OCI-LY3 (cell line): ENCODE measurements around the gene SLC2A8.

Experiments used
- EZH2phosphoT487 ChIP-seq: fragments of 200-600 bp; shearing (Covaris generic); IDR thresholded peaks from 2 replicates; pipeline ENCODE4 v1.6.1; 2018; ENCODE audit warnings: antibody characterized with exemption, mixed run types, low read depth
- TF ChIP-seq, protein P1 (sequence below): fragments of 200-600, 300-600 bp; sonication (generic); IDR thresholded peaks from 2 replicates; pipeline ENCODE4 v1.5.1; 2014; ENCODE audit warnings: antibody characterized with exemption, low read length, low read depth

GRCh38 chr9:127358770-127359169 lies 38.2 kb upstream of the SLC2A8 start:
- TF ChIP-seq EZH2phosphoT487 = no peak
- TF ChIP-seq, protein P1, sequence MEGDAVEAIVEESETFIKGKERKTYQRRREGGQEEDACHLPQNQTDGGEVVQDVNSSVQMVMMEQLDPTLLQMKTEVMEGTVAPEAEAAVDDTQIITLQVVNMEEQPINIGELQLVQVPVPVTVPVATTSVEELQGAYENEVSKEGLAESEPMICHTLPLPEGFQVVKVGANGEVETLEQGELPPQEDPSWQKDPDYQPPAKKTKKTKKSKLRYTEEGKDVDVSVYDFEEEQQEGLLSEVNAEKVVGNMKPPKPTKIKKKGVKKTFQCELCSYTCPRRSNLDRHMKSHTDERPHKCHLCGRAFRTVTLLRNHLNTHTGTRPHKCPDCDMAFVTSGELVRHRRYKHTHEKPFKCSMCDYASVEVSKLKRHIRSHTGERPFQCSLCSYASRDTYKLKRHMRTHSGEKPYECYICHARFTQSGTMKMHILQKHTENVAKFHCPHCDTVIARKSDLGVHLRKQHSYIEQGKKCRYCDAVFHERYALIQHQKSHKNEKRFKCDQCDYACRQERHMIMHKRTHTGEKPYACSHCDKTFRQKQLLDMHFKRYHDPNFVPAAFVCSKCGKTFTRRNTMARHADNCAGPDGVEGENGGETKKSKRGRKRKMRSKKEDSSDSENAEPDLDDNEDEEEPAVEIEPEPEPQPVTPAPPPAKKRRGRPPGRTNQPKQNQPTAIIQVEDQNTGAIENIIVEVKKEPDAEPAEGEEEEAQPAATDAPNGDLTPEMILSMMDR = no peak
